HG03432 (cell line): ENCODE data around the gene B4GALNT2.

Experiments
- ATAC-seq: cut with Tn5 transposase; IDR thresholded peaks from one replicate; pipeline ENCODE4 v1.9.1; 2021; ENCODE audit warnings: mild to moderate bottlenecking, moderate library complexity; ENCODE audit not compliant: unreplicated experiment

The B4GALNT2 gene

DNA sequence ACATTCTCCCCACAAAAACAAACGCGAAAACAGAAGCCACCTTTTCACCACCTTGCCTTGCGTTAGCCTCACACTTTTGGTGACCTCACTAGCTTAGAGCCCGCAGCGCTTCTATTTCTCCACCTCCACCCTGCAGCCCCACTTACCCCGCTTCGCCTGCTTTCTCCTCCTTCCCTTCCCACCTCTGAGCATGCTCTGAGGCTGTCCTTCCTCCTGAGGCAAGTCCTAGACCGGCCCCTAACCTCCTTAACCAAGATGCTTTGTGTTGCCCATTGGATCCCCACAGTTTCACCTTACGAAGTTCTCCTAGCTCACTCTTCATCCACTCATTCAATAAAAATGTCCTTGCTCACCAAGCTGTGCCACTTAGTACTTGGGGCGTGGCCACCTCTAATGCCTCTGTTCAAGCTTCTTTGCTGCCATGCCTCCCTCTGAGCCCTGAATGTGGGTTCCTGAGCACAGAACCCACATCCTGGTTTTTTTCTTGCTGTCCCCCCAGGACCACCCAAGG is 76.5 kb downstream of the B4GALNT2 start:
- ATAC-seq = no peak

DNA sequence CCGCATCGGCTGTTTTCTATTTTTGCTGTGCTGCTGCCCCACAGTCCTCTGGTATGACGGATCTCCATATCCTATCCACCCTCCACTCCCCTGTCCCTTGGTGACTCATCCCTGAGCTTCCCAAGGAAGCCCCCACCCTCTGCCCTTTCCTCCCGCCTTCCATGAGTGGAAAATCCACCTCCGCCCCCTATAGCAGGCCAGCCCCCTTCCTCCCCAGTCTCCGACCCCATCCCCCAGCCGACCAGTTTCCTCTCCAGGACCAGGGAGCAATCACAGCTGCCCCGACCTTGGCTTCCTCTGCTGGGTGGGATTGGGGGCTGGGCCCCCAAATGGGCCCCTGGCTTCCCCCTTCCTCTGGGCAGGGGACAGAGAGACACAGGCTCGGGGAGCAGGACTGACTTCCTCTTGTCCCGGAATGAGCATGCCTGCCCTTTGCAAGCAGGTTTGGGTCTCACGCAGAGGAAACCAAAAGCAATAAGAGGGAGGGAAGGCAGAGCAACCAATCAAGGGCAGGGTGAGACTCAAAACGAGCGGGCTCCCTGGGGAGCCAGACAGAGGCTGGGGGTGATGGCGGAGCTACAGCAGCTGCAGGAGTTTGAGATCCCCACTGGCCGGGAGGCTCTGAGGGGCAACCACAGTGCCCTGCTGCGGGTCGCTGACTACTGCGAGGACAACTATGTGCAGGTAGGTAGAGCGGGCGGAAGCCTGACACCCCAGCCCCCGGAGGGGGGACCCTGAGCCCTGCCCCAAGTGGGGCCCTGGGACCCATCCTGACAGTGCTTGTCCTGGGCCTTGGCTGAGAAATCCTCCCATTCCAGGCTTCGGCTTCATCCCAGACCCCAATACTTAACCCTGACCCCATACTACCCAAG is 77.8 kb downstream of the B4GALNT2 start, which contains the start of the genes ABI3 and GNGT2:
Gene ABI3, plus strand, starts transcription at position 550 of the 872 bp plus-strand sequence. Its CDS starts 18 bp downstream, at position 568.
Gene GNGT2, minus strand, starts transcription at position 417 of the 872 bp plus-strand sequence. CDS start 3,152 bp downstream, outside the sequence.
- peak; percentile 78 for ATAC-seq

DNA sequence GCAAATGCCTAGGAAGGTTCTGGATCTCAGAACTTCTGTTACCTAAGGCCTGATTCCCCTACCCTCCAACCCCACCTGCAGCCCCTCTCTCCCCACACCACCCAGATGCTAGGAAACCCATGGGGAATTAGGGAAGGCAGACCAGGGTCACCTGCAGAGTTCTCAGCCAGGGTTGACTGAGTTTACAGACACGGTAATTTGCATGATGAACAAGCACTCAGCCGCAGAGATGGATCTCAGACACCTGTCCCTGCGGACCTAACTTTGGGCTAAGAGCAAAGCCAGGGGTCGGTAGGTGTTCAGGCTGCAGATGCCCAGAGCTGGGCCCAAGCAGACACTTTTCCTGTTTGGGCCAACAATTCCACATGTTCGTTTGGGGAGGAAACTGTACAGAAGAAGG is 80.8 kb downstream of the B4GALNT2 start:
- no peak for ATAC-seq

DNA sequence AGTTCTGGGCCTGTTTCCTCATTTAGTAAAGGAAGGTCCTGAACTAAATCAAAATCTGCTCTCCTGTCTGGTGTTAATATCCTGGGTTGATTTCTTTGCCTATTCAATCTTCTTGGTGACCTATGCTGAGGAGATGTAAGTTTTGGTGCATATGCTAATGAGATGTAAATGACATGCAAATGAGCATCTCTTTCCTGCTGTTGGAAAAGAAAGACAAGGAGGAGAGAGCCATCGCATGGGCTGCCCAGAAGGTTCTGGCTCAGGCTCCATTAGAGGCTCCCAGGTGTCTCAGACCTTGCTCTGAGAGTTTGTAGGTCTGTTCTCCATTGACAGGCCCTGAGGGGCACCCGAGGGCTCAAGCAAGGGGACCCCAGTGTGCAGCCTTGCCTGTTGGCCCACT is 81.3 kb downstream of the B4GALNT2 start:
- ATAC-seq = no peak

DNA sequence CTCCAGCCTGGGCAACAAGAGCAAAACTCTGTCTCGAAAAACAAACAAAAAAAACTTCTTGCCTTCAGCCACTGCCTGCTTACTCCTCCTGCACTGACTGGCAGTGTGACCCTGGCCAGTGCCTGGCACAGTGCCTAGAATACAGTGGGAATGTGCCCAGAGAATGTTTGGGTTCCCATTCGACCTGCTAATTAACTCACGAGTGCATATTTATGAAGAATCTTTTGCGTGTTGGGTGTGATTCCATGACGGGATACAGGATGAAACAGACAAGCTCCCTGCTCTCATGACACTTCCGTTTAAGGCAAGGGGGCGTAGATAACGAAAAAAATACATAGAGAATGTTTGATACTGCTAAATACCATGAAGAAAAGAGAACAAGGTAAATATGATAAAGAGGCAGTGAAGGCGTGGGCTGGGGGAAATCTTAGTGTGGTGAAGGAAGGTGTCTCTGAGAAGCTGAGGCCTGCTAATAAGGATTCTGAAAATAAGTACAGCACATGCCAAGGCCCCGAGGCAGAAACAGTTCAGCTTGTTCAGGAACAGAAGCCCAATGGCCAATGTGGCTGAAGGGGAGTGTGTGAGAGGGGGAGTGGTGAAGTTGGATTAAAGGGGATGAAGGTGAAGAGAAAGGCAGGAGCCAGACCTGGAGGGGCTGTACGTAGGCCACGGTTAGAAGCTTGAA is 82.2 kb downstream of the B4GALNT2 start:
- no peak for ATAC-seq

DNA sequence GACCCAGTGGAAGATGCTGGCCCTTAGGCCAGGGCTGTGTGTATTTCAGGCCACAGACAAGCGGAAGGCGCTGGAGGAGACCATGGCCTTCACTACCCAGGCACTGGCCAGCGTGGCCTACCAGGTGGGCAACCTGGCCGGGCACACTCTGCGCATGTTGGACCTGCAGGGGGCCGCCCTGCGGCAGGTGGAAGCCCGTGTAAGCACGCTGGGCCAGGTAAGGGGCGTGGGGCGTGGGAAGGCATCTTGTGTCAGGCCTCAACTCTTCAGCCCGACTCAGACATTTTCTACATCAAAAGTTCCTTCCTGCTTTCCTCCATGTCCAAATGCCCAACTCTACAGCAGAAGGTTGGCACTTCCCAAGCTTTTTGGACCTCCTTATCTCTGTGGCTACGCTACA is 83.9 kb downstream of the B4GALNT2 start:
- ATAC-seq = no peak

DNA sequence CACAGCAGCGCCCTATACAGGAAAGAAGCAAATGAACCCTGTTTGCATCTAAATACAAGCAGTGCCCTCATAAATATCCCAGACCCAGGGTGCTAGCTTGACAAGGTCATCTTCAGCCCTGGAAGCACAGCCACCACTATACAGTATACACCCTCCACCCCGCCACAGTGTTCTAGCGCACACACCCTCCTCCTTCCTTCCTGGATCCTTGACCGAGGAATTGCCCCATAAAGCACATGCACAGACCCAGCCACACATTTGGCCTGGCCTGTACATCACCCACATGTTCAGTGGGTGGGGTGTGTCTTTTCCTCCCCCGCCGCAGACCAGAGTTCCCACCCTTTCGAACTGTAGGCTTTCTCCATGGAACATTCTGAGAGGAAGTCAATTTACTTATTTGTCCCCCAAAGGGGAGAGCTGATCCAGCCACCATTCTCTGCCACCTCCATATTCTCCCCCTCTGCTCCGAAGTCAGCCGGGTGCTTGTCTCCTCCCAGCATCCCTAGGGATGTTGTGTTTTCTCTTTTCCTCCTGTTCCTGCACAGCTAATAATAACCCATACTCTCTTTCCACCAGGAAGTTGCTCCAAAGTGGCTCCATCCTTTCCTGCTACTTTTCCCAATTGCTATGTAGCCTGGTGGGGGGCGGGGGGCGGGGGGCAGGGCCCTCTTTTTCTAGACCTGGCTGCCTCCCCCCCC is 84.5 kb downstream of the B4GALNT2 start:
- no peak for ATAC-seq

DNA sequence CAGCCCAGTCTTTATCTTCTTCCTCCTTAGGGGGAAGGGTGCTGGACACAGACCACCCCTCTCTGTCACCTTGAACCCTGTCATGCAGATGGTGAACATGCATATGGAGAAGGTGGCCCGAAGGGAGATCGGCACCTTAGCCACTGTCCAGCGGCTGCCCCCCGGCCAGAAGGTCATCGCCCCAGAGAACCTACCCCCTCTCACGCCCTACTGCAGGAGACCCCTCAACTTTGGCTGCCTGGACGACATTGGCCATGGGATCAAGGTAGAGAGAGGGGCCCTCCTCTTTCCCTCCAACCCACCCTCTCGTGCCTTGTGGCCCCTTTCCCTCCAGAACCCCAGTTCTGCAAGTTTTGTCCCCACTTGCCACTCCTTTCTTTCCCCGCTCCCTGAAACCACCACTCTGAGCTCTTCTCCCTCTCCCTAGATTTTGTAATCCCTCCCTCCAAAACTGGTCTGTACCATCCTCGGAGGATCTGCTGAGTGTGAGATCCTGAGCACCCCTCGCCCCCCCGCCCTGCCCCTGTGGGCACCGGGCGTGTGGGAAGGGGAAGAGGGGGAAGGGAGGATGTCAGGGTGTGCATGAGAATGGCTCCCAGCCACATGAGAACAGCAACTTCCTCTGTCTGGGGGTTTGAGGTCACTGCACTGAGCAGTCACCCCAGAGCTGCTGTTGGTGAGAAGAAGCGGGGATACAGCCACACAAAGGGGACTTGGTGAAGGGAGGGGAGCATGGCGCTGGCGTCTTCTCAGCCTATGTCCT is 85.3 kb downstream of the B4GALNT2 start:
- peak; percentile 55 for ATAC-seq

DNA sequence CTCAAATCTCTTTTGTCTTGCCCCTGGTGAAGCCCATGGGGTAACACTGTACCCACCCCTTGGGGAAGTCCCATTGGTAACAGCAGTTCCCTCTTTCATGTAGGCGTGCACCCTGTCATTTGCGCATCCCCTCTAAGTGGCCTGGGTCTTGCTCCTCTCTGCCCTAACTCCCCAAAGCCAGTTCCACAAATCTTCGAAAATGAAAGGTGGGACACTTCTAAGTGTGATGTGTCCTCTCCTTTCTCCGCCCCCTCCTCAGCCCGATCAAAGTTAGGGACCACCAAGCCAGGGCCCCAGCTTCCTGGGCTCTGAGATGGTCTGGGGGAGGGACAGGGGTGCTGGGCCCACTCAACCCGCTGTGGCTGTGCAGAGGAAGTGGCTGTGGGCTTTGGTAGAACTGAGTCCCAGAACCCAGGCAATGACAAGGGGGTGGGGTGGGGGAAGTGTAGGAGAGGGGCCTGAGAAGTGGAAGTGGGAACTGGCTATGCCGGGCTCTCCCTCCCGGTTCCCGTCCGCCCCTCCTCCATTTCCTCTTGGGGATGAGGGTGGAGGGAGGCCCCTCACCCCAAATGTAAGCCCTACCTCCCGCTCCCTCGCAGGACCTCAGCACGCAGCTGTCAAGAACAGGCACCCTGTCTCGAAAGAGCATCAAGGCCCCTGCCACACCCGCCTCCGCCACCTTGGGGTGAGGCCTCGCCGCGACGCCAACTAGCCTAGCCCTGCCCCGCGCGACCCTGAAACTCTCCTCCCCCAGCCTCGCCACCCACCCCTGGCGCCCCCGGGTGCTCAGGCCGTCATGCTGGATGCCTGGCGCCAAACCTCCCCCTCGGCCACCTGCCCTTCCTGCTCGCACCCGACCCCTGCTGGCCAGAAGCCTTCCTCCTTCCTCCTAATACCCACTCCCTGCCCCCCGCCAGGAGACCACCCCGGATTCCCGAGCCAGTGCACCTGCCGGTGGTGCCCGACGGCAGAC is 86.7 kb downstream of the B4GALNT2 start:
- ATAC-seq = no peak

DNA sequence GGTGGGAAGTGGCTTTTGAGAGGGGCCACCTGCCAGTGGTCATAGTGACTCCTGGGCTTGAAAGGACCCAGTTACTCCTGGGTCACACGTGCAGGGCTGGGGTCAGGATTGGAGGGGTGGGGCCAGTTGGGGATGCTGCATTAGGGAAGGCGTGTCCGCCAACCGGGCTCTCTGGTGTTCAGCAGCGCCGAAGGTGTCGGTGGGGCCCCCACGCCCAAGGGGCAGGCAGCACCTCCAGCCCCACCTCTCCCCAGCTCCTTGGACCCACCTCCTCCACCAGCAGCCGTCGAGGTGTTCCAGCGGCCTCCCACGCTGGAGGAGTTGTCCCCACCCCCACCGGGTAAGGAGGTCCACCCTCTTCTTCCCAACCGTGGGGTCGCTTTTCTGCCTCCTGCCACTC is 87.4 kb downstream of the B4GALNT2 start:
- no peak for ATAC-seq

DNA sequence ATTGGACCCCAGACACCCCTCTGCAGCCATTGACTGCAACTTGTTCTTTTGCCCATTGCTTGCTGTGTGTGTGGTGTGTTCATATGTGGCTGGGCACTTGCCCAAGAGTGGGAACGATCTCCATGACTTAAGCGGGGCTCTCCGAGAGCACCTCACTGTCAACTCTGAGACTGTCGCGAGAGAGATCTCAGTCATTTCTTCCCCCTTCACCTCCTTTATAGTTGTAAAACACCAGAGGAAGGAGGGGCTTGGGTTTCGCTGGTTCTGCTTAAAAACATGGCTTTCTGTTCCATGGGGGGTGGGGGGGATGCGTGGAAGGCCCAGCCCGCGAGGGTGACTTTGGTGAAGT is 90.6 kb downstream of the B4GALNT2 start:
- no peak for ATAC-seq

DNA sequence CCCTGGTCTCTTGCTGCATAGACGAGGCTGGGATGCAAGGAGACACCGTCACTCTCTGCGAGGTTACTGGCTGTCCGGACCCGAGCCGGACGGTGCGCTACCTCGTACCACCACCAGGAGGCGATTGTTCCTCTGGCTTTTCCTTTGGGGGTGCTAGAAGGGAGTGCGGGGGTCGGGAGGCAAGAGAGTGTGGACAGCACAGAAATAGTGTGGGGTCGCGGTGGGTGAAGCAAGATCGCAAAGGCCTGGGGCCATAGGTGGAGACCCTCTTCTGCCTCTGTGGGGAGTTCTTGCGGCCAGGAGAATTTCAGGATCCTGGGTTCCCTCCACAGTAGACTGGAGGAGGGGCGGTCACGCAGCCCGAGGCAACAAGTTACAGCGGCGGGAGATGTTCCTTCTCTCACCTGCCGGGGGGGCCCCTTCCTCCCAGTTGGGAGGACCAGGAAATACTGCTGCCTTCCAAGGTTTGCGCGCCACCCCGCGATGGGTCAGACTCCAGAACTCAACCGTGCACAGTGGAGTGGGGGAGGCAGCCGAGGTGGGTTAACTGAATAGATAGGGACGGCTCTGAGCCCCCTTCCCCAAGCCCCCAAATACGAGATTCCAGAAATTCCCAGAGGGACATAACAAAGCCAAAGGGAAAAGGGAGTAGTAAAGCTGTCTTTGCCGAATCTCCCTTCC is 91.1 kb downstream of the B4GALNT2 start:
- no peak for ATAC-seq

DNA sequence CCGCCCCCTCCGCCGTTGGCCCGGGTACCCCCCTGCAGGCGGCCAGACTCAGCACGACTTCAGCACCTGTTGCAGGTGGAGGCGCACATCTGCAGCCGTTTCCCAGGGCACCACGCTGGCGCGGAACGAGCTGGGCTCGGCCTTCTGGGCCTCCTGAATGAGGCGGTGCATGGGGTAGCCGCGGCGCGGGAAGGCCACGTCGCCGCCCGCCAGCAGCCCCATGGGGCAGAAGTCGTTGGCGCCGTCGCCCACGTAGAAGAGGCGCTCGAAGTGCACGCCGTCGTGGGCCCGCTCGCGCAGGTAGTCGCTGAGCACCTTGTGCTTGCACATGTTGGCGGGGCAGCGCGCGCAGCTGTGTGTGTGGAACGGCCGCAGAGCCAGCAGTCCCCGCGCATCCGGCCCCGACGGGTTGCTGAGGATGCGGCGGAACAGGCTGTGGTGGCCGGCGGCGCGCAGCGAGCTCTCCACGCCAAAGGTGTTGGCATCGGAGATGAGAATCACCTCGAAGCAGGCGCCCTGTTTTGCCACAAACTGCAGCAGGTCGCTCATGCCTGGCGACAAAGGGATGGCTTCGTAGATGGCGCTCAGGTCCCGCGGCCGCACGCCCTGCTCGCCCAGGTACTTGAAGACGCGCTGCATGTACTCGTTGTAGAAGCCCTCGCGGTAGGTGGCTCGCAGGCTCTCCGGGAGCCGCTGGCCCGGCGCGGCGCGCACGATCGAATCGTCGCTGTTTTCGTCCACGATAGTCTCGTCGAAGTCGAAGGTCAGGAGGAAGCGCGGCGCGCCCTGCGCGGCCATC is 91.8 kb downstream of the B4GALNT2 start:
- no peak for ATAC-seq

DNA sequence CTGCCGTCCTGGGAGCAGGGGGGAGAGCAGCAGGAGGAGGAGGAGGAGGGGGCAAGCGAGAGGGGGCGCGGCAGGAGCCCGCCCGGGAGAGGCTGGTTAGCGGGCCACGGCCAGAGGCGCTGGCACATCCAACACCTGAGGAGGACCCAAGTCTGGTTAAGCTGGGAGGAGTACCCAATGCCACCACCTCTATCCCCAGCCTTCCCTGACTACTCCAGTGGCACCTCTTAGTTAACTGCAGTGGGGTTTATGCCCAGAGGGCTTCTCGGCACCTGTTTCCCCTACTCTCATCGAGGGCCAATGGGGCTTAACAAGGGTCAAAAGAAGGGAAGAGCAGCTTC is 92.4 kb downstream of the B4GALNT2 start:
- no peak for ATAC-seq

DNA sequence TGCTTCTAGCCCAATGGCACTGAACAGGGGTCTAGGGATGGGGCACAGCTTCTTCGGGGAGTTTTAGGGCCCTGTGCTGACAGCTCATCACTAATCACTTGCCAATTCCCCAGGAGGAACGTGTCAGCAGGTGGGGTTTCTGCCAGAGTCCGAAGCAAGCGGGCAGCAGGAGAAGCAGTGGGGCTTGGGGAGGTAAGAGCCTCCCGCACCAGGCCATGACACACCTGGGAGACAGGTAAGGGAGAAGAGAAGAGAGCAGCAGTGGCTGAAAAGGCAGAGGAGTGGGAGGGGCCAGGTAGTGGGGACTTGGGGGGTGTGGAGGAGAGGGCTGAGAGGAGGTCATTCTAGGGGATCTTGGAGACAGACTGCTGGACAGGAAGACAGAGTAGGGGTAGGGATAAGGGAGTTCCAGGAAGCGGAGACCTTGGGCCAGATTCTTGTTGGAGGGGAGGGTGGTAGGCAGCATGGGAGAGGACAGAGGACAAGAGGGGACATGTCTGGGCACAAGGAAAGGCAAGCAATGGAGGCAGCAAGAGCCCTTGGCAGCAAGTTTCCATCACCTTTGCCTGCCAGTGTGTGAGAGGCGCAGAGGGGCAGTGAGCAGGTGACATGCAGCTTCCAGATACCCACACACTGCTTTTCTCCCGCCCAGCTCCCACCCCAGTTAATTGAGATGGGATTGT is 93.1 kb downstream of the B4GALNT2 start:
- no peak for ATAC-seq
